HG02884 (cell line): ENCODE data around the gene SMIM20.
"Not testable (repeated sequence)": the region's sequence is repeated elsewhere in the genome, so short reads cannot be mapped to it uniquely, and the experiment has no call there.

Experiments used
- ATAC-seq: cut with Tn5 transposase; IDR thresholded peaks from one replicate; pipeline ENCODE4 v1.9.1; 2021; ENCODE audit warnings: mild to moderate bottlenecking, moderate library complexity; ENCODE audit not compliant: unreplicated experiment

The SMIM20 gene

GRCh38 chr4:25913851-25914669 is at the start of gene SMIM20:
SMIM20 (plus strand) TSS chr4:25914220; CDS start chr4:25914314, 94 bp downstream.
- peak; percentile 84 for ATAC-seq

- no peak for ATAC-seq
Observed at GRCh38 chr4:25865586-25865985, 48.4 kb upstream of the SMIM20 start.

GRCh38 chr4:25866401-25866800 is 47.6 kb upstream of the SMIM20 start:
- ATAC-seq = not testable (repeated sequence)

- no peak for ATAC-seq
Observed at GRCh38 chr4:25867781-25868294, 46.2 kb upstream of the SMIM20 start.

GRCh38 chr4:25870081-25870480 is 43.9 kb upstream of the SMIM20 start:
- peak; percentile 37 for ATAC-seq

- no peak for ATAC-seq
Observed at GRCh38 chr4:25872851-25873631, 41.0 kb upstream of the SMIM20 start.

- ATAC-seq = no peak
Observed at GRCh38 chr4:25873632-25874129, 40.3 kb upstream of the SMIM20 start.

GRCh38 chr4:25874655-25875054 is 39.4 kb upstream of the SMIM20 start:
- ATAC-seq = no peak

- peak; percentile 34 for ATAC-seq
Observed at GRCh38 chr4:25875281-25875745, 38.7 kb upstream of the SMIM20 start.

GRCh38 chr4:25878676-25879075 is 35.3 kb upstream of the SMIM20 start:
- no peak for ATAC-seq

GRCh38 chr4:25879091-25879584 is 34.9 kb upstream of the SMIM20 start:
- no peak for ATAC-seq

GRCh38 chr4:25879587-25879986 is 34.4 kb upstream of the SMIM20 start:
- ATAC-seq = no peak

- peak; percentile 61 for ATAC-seq
Observed at GRCh38 chr4:25879991-25880651, 33.9 kb upstream of the SMIM20 start.

GRCh38 chr4:25881193-25881592 is 32.8 kb upstream of the SMIM20 start:
- no peak for ATAC-seq

- ATAC-seq = no peak
Observed at GRCh38 chr4:25882226-25882625, 31.8 kb upstream of the SMIM20 start.

GRCh38 chr4:25883565-25883964 is 30.5 kb upstream of the SMIM20 start:
- no peak for ATAC-seq

GRCh38 chr4:25884031-25884782 is 29.8 kb upstream of the SMIM20 start:
- peak; percentile 47 for ATAC-seq

- ATAC-seq = no peak
Observed at GRCh38 chr4:25888781-25889180, 25.2 kb upstream of the SMIM20 start.

GRCh38 chr4:25889589-25890503 is 24.2 kb upstream of the SMIM20 start:
- no peak for ATAC-seq
